HG03521 (cell line): ENCODE data around the gene UQCC5.

Experiments
- ATAC-seq: cut with Tn5 transposase; IDR thresholded peaks from one replicate; pipeline ENCODE4 v1.9.1; 2021; ENCODE audit warnings: mild to moderate bottlenecking, moderate library complexity; ENCODE audit not compliant: unreplicated experiment

UQCC5 gene

DNA sequence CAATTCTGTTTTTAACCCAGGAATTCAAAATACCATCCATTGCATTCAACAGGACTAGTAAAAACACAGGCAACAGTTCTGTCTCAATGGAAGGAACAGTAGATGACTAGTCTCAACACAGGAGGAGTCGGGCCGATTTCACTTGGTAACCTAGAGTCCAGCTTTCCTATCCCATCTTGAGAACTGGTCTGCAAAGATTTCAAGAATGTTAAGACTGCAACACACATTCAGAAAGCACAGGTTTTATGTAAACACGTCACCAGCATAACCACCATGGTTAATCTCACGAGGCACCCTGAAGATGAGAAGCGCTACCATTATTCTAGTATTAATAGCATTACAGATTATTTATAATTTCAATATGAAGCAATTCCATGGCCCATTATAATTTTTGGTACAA lies 22.0 kb downstream of the UQCC5 start:
- ATAC-seq = no peak

- ATAC-seq = no peak
These were observed 24.8 kb downstream of the UQCC5 start for GRCh38 chr3:52561028-52561747.

DNA sequence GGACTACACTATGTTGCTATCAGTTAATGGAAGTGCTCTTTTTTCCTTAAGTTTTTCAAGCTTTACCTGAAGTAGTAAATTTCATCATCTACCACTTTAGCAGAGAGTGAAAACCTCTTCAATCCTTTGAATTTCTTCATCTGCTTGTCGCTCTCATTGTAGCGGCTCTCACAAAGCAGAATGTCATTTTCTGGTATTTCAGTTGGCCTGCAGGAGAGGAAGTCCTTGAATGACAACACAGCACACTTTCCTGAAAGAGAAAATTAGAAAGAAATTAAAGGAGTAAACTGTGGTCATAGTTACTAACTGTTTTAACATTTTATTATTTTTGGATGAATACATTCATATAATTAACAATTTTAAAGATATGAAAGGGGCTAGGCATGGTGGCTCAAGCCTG lies 27.6 kb downstream of the UQCC5 start:
- ATAC-seq = no peak

GRCh38 chr3:52568069-52568468 lies 31.7 kb downstream of the UQCC5 start:
- ATAC-seq = no peak

DNA sequence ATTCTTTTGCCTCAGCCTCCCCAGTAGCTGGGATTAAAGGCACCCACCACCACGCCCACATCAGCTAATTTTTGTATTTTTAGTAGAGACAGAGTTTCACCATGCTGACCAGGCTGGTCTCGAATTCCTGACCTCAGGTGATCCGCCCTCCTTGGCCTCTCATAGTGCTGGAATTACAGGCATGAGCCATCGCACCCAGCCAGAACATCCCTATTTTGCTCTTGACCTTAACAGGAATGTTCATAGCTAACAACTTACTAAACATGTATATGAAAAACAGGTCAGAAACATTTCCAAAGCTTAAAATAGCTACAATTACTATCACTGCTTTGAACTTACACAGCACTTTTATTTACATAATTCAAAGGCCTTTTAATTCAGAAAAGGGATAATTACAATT lies 33.7 kb downstream of the UQCC5 start:
- no peak for ATAC-seq

DNA sequence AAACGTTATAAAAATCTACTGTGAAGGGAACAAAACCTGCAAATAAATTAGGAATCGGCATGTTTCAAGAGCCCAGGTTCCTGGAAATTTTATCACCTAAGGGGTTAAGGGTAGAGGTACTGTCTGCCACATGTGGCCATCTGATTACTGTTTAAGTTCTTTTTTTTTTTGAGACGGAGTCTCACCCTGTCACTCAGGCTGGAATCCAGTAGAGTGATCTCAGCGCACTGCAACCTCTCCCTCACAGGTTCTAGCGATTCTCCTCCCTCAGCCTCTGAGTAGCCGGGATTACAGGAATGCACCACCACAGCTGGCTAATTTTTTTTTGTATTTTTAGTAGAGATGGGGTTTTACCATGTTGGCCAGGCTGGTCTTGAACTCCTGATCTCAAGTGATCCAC lies 35.8 kb downstream of the UQCC5 start:
- ATAC-seq = no peak

DNA sequence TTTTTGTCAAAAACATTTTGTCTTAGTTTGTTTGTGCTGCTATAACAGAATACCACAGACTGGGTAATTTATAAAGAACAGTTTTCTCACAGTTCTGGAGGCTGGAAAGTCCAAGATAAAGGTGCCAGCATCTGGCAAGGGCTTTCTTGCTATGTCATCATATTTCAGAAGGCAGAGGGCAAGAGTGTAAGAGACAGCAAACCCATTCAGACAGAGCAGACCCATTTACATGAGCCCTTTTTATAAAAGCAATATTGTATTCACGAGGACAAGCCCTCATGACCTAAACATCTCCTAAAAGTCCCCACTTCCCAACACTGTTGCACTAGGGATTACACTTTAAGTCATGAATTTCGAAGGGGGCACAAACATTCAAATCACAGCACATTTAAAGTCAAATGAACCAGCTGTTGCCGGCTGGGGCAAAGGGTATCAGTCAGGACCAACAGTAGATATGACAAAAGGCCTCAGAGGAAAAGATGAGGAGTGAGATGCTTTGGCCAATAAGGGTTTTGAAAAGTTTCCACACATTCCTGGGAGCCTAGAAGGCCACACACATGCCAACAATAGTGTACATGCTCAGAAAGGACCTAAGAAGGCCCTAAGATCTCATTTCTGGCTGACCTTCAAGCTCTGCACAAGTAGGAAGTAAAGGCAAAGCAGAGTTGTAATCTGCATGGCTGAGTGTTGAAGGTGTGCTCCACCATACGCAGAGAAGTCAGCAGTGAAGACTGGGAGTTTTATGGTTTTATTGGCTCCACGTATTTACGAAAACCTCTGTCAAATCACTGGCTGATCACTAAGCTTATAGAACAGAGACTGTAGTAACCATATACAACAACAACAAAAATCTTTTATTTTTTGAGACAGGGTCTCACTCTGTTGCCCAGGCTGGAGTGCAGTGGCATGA lies 37.9 kb downstream of the UQCC5 start:
- no peak for ATAC-seq
